Caco-2 (cell line): Measurements from ENCODE around the gene RPS27L. TPM values are rescaled to one million over a fixed set of nuclear protein-coding genes. Genes with fewer than 3 reads are reported as not detected.
A peak's percentile ranks its signal among the peaks of the same experiment; 100 is the strongest.

Source experiments
- BruUV-seq: library from RNA; stranded (reverse); fragments of 400-500 nt; replicated peaks from 2 replicates; lab custom pipeline; 2021; lab: Mats Ljungman, UMichigan
- CTCF ChIA-PET: fragments of 300-600 bp; sonication (Branson Sonifier 250); formaldehyde crosslinking; loops from one replicate; lab custom pipeline; 2022; ENCODE audit warnings: antibody characterized with exemption; lab: Charles Lee
- POLR2A ChIA-PET: fragments of 300-600 bp; sonication (Branson Sonifier 250); formaldehyde crosslinking; loops from one replicate; lab custom pipeline; 2022; ENCODE audit warnings: antibody characterized with exemption; lab: Charles Lee
- DNase-seq, 2 experiments: peaks; one replicate each; pipeline versions ENCODE4 v3.0.0 to v3.0.0-alpha.2; 2020 to 2022
- H3K27me3 ChIP-seq: replicated peaks from 2 replicates; pipeline ENCODE4 v1.6.0; 2011; ENCODE audit warnings: low read length; ENCODE audit not compliant: control insufficient read depth, insufficient read depth
- H3K36me3 ChIP-seq: 2 replicates; pipeline ENCODE4 v1.5.1; 2011; ENCODE audit warnings: low read length; ENCODE audit not compliant: control insufficient read depth, insufficient read depth
- H3K4me1 ChIP-seq: fragments of 250-450 bp; sonication (Bioruptor Pico); 2 replicates; pipeline ENCODE4 v1.5.1; 2020; ENCODE audit warnings: mild to moderate bottlenecking
- H3K4me3 ChIP-seq: 2 replicates; pipeline ENCODE4 v1.5.1; 2011; ENCODE audit warnings: low read depth, mild to moderate bottlenecking, control low read depth, low read length
- H3K9me3 ChIP-seq: fragments of 250-450 bp; sonication (Bioruptor Pico); 2 replicates; pipeline ENCODE4 v1.5.1; 2020; ENCODE audit warnings: mild to moderate bottlenecking, moderate library complexity
- H3K27ac Mint-ChIP-seq: one replicate; pipeline ENCODE4 v1.8.0; 2022; ENCODE audit warnings: mixed read lengths; ENCODE audit not compliant: unreplicated experiment
- H3K27me3 Mint-ChIP-seq: one replicate; pipeline ENCODE4 v1.8.0; 2022; ENCODE audit warnings: mixed read lengths; ENCODE audit not compliant: insufficient read depth, unreplicated experiment
- H3K36me3 Mint-ChIP-seq: one replicate; pipeline ENCODE4 v1.8.0; 2022; ENCODE audit warnings: mild to moderate bottlenecking, mixed read lengths; ENCODE audit not compliant: insufficient read depth, unreplicated experiment
- H3K4me1 Mint-ChIP-seq: one replicate; pipeline ENCODE4 v1.8.0; 2022; ENCODE audit warnings: low read depth, mixed read lengths; ENCODE audit not compliant: unreplicated experiment
- H3K4me3 Mint-ChIP-seq: one replicate; pipeline ENCODE4 v1.8.0; 2022; ENCODE audit warnings: mild to moderate bottlenecking, moderate library complexity, mixed read lengths; ENCODE audit not compliant: unreplicated experiment
- H3K9me3 Mint-ChIP-seq: one replicate; pipeline ENCODE4 v1.8.0; 2022; ENCODE audit warnings: mixed read lengths; ENCODE audit not compliant: unreplicated experiment
- intact Hi-C: fragments of 100-400 bp; cut with micrococcal nuclease; formaldehyde crosslinking; loops from one replicate; pipeline ENCODE4 v1.10.0; 2022; ENCODE audit not compliant: unreplicated experiment
- total RNA-seq: library from RNA; stranded (reverse); gene quantifications from 2 replicates; pipeline ENCODE4 v1.2.3, GENCODE V29; 2022
- TF ChIP-seq, protein P1 (sequence below), 2 experiments: fragments of 200-600 bp in 1 of 2; IDR thresholded peaks; 1 replicate in 1 of 2; 2 replicates in 1 of 2; pipeline versions ENCODE4 v1.5.1 to v1.8.0; 2011 to 2022; ENCODE audit warnings: antibody characterized with exemption in 1 of 2, control low read depth in 1 of 2, inconsistent platforms in 1 of 2, low read depth in 1 of 2, low read length in 1 of 2, mild to moderate bottlenecking in 1 of 2, moderate library complexity in 1 of 2; ENCODE audit not compliant: insufficient read depth in 1 of 2, severe bottlenecking in 1 of 2, unreplicated experiment in 1 of 2

Gene RPS27L
- total RNA-seq, 1 experiment from 2014 or later: 73.0 TPM

DNA sequence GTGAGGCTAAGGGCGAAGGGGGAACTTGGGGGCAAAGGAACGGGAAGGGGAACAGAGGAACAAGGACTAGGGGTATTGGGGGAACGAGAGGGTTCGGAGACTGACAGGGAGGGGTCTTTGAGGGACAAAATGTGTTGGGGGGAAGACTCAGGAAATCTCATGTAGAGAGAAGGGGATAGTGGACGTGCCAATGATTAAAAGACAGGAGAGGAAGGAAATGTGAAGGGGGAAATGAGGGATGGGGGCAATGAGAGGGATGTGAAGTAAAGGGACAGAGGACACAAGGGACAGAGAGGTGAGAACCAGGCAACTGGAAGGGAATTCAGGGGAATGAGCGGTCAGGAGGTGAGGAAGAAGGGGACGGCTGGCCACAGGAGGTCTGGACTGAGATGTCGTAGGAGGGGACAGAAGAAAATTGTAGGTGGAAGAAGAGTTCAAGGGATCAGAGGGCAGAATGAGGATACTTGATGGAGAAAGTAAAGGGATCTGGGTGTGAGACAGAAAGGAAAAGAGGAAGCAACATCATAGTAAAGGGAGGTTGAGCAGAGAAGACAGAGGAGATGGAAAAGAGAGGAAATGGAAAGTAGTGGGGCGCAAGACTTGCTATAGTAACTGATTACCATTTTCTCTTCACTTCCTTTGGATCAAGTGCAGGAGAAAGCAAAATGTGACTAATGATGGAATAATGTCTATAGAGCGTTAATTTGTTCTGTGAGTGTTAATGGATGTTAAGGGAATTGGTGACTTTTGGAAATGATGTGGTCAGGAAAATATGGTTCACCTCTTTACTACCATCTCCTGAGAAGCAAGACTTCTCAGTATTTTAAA lies 32.9 kb upstream of the RPS27L start:
- intact Hi-C loops: loop anchor here (1.0 kb wide), 1 partner anchor 87 kb away; the partner anchor contains the start of gene APH1B

GRCh38 chr15:63188926-63189871 lies 31.9 kb upstream of the RPS27L start, which contains the start of gene RAB8B:
RAB8B (plus strand) TSS chr15:63189606; CDS start chr15:63189625, 19 bp downstream.
- Mint-ChIP-seq H3K36me3 (no peaks in the 10 kb centered on the region), H3K9me3 (no peaks in the 10 kb centered on the region), H3K27me3 (no peaks in the 10 kb centered on the region), H3K4me3 (peak within 1 kb of the TSS; percentile 77), H3K27ac (peak within 1 kb of the TSS; percentile 5), H3K4me1 (peaks cover 24% of the 10 kb centered on the region)
- no peaks in the 10 kb centered on the region for H3K9me3 ChIP-seq
- intact Hi-C loops: loop anchor here (1.0 kb wide), 1 partner anchor 88 kb away; the partner anchor contains the start of gene APH1B
- no TSS peak for BruUV-seq
- CTCF ChIA-PET: interaction anchor here (0.5 kb wide), 1 partner anchor 548 kb away, joined by 3 read pairs; no protein-coding TSS in a partner anchor
- no peaks in the 10 kb centered on the region for H3K36me3 ChIP-seq
- POLR2A ChIA-PET: interaction anchor here (0.5 kb wide), 1 partner anchor 89 kb away, joined by 3 read pairs; no protein-coding TSS in a partner anchor
- H3K4me3 ChIP-seq: peak within 1 kb of the TSS; percentile 88
- DNase-seq: peak; percentile 96 to 97
- TF ChIP-seq, protein P1, sequence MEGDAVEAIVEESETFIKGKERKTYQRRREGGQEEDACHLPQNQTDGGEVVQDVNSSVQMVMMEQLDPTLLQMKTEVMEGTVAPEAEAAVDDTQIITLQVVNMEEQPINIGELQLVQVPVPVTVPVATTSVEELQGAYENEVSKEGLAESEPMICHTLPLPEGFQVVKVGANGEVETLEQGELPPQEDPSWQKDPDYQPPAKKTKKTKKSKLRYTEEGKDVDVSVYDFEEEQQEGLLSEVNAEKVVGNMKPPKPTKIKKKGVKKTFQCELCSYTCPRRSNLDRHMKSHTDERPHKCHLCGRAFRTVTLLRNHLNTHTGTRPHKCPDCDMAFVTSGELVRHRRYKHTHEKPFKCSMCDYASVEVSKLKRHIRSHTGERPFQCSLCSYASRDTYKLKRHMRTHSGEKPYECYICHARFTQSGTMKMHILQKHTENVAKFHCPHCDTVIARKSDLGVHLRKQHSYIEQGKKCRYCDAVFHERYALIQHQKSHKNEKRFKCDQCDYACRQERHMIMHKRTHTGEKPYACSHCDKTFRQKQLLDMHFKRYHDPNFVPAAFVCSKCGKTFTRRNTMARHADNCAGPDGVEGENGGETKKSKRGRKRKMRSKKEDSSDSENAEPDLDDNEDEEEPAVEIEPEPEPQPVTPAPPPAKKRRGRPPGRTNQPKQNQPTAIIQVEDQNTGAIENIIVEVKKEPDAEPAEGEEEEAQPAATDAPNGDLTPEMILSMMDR (IDR thresholded peaks at IDR 0.05; ENCODE audit: insufficient read depth in 1 of 2, low read depth in 1 of 2, low read length in 1 of 2, severe bottlenecking in 1 of 2, unreplicated experiment in 1 of 2): no peak
- 0 out of 2 replicates have a peak, but pooled peaks cover 7% of the 10 kb centered on the region for H3K4me1 ChIP-seq
- H3K27me3 ChIP-seq: no peaks in the 10 kb centered on the region

More for the DNA sequence above, 32.9 kb upstream of the RPS27L start:
- H3K27ac Mint-ChIP-seq: peak overlapping the region; percentile 5
- Histone ChIP-seq H3K4me3 (peak overlapping the region; percentile 88), H3K27me3 (no peaks in the 10 kb centered on the region), H3K4me1 (0 out of 2 replicates have a peak, but pooled peaks cover 7% of the 10 kb centered on the region), H3K36me3 (no peaks in the 10 kb centered on the region), H3K9me3 (no peaks in the 10 kb centered on the region)
- no peaks in the 10 kb centered on the region for H3K36me3 Mint-ChIP-seq
- TF ChIP-seq, protein P1 (IDR thresholded peaks at IDR 0.05; ENCODE audit: insufficient read depth in 1 of 2, low read depth in 1 of 2, low read length in 1 of 2, severe bottlenecking in 1 of 2, unreplicated experiment in 1 of 2): no peak
- TSS peak; percentile 16 for BruUV-seq
- ChIA-PET POLR2A (interaction anchor here (0.5 kb wide), 1 partner anchor 88 kb away, joined by 3 read pairs; no protein-coding TSS in a partner anchor), CTCF (no interaction called here)
- H3K4me1 Mint-ChIP-seq: peaks cover 24% of the 10 kb centered on the region
- H3K4me3 Mint-ChIP-seq: peak overlapping the region; percentile 77
- H3K27me3 Mint-ChIP-seq: no peaks in the 10 kb centered on the region
- no peaks in the 10 kb centered on the region for H3K9me3 Mint-ChIP-seq
- no peak for DNase-seq
